Activated CD8-positive, alpha-beta memory T cell treated with anti-CD3 and anti-CD28 coated beads for 4 hours (primary cell): ENCODE data around the gene SMAD6.

Experiments used
- DNase-seq, 2 donors: peaks; one replicate each; pipeline ENCODE4 v3.0.0-alpha.2; 2020; ENCODE audit warnings: low read depth in 2 of 2

The SMAD6 gene

DNA sequence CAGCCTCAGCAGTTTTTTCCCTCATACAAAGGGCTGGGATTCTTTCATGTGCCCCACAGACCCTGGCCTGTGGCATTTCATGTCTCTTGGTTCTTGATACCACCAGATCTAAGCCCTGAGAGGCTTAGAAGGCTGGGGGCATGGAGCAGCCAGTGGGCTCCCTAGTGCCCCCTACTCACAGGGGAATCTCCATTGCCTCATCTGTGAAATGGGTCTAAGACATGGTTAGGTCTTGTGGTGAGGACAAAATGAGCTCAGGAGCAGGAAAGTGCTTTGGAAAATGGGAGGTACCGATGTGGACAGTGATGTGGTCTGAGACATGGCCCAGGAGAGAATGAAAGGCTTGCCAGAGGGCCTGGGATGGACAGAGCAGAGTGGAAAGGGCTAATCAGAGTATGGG lies 94.3 kb downstream of the SMAD6 start:
- no peak for DNase-seq

DNA sequence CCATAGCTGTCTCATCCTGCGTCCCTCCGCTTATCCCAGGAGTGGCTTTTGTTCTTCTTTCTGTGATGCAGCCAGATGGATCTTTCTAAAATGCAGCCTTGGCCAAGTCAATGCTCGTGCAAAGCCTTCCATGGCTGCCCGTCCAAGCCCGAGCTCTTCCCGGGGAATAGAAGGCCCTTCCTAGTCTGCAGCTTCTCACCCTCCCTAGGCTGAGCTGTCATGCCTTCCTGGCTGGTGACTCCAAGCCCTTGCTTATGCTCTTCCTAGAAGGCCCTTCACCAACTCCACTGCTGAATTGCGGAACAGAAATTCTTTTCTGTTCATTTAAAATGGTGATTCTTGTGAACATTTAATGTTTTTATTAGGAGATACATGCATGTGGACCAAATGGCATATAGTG lies 95.9 kb downstream of the SMAD6 start:
- no peak for DNase-seq

DNA sequence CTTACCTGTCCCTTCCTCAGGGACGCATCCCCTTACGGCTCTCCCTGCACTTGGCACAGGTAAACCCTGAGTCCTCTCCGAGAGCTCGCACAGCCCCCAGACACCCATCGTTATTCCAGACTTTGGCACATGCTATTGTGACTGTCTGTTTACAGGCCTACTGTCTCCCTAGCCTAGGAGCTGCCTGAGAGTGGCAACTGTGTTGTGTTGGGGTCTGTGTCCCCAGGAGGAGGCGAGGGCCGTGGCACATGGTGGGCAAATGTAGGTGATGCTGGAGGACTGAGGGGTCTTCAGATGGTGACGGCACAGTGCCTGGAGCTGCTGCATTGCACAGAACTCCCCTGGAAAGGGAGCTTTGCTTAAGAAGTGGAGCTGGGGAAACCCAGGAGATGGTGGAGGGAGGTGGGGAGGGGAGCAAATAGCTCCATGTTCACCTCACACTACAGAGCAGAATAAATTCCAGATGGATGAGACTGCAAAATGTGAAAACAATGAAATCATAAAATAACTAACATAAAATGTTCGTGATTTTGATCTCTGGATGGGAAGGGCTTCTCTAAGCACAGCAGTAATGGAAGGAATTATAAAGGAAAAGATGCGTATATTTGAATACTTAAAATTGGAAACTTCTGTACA lies 96.5 kb downstream of the SMAD6 start:
- DNase-seq = no peak

GRCh38 chr15:66799242-66799641 lies 97.2 kb downstream of the SMAD6 start:
- DNase-seq = no peak

DNA sequence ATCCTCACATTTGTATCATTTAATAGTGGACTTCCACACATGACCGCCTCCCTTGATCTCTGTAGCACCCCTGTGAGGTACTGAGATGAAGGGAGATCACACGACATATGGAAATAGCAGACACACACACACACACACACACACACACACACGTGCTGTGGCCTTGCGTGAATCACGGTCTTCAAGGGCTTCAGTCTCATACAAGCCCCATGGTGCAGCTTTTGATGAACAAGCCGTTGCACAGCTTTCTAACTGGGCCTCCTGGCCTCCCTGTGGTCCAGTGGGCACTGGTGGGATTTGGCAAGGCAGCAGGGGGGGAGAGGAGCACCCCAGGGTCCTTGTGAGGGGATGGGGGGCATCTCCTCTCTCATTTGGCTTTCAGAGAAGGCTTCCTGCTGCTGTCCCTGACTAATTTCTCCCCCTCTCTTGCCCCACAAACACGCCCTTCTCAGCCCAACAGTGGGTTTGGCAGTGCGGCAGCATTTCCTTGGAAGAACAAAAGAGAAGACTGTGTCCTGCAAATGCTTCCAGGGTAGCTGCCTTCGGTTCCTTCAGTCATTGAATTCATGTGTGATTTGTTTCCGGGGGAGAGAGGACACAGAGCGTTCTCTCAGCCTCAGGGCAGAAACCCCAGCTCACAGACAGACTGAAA lies 98.7 kb downstream of the SMAD6 start:
- no peak for DNase-seq

DNA sequence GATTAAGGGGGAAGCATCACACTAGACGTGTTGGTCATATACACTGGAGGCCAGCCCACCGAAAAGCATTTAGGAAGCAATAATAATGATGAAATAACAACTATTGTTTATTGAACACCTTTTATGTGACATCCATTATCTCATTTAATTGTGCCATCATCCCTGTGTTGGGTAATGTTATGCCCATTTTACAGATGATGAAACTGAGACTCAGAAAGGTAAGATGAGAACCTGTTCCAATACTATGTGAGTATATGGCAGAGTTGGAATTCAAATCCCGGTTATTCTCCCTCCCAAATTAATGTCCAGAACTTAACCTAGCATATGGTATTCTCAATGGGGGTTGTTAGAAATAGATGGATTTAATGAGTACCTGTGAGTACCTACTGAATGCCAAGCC lies 99.2 kb downstream of the SMAD6 start:
- no peak for DNase-seq

DNA sequence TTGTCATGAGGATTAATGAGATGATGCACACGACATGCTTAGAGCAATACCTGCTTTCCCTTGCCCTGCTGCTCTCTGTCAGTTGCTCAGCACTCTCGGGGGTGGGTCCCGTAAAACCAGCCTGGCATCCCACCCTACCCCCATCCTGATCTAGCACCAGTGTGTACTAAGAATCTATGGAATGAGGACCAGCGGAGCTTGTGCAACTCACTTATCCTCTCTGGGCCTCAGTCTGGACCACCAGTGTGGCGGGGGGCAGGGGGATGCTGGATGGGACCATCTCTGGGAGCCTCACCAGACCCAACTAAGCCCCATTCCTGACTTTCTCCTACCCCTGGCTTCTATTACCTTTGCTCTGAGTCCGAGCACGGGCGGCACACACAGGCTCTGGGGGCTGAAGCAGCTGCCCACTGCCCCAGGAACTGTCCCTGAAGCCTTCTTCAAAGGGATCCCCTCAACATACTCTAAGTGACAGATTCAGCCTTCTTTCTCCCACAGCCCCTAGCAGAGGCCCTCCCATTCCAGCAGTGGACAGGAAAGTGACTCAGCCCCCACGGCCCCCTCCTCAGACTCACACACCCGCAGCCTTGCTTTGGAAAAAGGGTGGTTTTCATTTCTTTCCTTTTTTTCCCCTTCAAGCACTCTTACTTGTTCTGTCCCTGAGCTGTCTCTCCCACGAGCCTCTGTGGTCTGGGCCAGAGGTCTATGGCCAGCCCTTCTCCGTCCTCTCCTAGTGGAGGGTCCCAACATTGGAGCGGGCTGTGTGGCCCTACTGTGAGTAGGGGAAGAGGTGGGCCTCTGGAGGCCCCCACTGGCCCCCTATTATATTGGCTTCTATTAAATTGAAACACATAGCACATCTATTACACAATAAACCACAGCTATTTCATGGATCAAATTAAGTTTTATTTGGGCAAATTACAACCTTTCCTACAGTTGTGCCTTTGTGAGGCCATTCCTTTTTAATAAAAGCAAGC lies 100.3 kb downstream of the SMAD6 start:
- DNase-seq = no peak

DNA sequence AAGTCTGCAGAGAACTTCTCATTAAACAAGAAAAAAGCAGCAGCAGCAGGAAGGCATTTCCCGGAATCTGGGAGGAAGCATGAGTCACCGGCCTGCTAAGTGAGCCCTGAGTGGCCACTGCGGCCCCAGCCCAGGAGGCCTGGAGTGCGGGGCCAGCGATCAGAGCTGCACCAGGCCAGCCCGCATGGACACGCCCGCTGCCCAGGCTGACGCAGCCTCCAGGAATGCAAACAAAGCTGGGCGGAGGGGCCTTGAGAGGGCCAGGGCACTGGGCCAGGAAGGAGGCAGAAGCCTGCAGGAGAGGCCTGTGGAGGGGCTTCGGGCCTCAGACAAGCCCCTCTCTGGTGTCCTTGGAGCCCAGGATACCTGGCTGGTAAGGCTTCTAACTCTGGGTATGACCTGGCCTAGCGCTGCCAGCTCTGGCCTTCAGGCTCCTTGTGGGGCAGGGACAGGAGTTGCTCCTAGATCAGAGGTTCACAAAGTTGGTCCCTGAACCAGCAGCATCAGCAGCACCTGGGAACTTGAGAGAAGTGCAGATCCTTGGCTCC lies 101.2 kb downstream of the SMAD6 start:
- no peak for DNase-seq

DNA sequence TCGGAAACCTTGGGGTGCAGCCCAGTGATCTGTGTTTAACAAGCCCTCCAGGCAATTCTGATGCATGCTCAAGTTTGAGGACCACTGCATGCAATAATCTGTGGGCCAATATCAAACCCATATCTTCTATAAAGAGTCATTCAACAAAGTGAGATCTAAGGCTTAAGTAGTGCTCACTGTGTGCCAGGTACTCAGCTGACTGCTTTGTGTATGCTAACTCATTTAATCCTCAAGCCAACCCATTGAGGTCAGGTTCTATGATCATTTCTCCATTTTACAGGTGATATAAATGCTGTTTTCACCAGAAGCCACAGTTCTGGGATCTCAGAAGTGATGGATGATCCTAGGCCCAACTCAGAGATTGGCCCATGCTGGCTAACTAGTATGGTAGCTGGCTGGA lies 101.7 kb downstream of the SMAD6 start:
- DNase-seq = no peak

DNA sequence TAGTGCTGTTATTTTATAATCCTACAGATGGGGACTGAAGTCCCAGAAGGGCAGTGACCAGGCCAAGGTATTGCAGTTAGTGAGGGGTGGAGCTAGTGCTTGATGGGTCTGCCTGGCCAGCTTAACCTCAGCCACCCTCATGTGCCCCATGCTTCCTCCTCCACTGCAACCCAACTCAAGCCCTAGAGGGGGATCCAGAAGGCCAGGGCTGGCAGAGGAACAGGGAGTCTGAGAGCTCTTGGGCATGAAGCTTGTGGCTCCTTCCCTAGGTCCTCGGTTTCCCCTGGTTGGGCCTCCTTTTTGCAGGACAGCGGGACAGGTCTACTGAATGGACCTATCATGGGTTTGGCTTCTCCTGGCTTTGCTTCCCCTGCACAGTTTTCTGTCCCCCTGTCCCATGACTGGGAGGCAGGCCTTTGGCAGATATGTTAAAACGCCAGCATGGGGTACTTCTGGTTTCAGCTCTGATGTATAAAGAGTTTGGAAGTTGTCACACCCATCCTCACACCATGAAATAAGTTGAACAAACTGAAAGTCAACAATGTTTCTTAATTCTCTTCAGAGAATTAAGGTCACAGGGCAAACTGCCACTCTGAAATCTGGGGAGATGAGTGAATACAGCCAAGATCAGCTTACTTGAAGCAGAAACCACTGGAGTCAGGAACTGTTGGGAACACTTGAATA lies 103.3 kb downstream of the SMAD6 start:
- no peak for DNase-seq

DNA sequence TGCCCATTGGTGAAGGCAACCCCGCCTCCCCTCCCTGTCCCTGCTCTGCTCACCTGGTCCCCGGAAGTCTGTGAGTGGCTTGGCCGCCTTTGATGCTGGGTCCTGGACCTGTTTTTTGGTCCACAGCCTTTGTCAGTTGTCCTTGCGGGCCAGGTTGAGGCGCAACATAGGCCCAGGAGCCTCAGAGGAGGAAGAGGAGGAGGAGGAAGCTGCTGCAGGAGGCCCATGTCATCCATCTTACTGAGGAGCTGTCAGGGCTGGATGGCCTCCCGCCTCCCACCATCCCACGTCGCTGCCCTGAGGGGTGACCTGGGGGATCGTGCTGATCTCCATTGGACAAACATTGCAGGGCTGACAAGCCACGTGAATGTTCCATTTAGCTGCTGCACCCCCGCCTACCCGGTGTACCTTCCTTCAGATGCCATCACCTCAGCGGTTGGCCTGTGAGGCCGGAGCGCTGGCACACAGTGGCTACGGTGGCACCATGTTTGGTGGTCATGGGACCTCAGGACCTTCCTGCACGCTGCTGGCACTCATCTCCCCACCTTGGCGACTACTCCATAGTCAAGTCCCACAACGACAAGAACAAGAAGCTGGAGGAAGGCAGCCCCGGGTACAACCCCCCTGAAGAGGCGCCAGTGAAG lies 106.3 kb downstream of the SMAD6 start:
- no peak for DNase-seq

DNA sequence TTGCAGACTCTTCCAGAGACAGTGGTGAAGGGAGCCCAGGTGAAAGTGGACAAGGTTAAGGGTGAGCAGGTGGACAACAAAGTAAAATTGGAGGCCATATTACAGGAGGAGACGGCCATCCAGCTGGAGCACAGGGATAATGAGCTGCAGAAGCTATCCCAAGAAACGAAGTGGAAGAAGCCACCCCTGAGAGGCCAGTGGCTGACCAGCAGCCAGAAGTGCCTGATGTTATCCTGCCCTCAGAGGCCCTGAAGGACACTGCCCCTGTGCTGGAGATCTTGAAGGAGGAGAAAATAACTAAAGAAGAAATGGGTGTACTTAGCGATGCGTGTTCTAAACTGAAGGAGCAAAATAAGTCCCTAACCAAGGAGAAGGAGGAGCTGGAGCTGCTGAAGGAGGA lies 107.6 kb downstream of the SMAD6 start:
- DNase-seq = no peak

GRCh38 chr15:66815318-66815717 lies 113.3 kb downstream of the SMAD6 start:
- no peak for DNase-seq

- no peak for DNase-seq
Measured at GRCh38 chr15:66816201-66816600, 114.2 kb downstream of the SMAD6 start.

- no peak for DNase-seq
Measured at GRCh38 chr15:66819084-66819483, 117.0 kb downstream of the SMAD6 start.

DNA sequence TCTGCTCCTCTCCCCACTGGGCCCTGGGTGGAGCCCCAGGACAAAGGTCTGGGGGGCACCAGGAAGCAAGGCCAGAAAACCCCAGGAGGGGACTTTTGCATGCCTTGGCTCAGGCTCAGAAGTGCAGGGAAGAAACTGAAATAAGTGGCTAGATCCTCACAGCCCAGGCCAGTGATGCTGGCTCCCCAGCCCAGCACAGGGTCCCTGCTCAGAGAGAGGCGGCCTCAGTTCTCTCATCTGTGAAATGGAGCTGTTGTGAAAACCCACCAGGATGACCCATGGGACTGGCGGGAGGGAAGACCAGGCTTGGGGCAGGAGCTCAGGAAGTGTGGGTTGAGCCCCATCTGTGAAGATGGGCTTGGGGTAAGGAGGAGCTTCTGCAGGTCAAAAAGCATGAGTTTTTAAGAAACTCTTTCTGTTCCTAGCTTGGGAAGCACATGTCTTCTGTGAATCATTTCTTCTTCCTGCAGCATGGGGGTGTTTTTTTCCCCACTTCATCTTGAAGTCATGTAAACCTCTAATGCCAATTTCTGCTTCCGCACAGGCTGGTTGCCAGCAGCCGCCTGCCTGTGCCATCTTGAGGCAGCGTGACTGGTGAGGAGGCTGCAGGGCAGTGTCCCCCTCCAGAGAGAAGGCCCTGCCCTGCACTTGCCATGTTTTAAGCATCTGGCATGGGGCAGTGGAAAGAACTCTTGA lies 118.6 kb downstream of the SMAD6 start:
- no peak for DNase-seq

DNA sequence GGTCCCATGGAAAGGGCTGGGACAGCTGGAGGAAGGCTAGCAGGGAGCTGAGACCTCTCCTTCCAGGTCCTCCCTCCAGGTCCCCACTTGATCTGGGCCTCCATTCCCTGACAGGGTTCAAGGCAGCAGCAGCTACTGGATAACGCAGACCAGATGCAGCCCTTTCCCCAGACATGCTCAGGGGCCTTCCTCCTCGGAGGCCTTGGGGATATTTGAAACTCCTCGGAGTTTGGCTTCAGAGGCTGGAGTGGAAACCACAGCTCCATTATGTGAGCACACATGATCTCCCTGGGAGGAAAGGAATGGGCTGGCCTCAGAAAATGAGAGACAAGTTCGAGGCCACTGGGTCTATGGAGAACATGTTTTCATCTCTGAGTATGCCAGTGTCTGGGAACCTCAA lies 119.3 kb downstream of the SMAD6 start:
- no peak for DNase-seq

GRCh38 chr15:66822114-66822513 lies 120.1 kb downstream of the SMAD6 start:
- DNase-seq = no peak

DNA sequence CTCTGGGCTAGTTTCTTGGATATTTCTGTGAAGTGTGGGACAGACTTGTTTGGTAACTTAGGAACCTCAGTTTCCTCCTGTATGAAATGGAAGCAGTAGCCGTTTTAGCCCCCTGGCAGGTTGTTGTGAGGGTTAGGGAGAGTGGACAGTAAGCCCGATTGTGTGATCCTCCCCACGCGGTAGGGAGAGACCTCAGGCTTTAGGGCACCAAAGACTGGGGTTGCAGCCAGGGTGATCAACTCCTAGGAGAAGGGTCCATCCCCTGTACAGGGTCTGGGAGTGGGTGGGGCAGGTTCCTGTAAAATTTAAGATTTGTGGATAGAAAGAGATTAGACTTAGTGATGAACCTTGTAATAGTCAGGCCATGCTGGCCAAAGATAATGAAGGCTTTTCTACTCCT lies 120.5 kb downstream of the SMAD6 start:
- DNase-seq = no peak

DNA sequence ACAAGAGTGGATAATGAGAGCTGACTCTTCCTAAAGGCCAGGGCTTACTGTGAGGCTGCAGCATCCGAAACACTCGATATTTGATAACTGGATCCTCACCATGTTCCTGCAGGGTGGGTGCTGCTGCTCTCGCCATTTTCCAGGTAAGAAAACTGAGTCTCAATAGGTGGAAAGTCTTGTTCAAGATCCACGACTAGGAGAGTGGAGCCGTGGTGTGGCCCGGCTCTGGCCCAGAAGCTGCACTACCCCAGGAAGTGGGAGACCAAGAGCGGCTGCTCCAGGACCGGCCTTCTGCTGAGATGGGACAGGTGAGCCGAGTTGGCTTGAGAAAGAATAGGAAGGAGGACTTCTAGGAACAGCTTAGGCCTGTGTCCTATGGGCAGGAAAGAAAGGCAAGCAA lies 121.6 kb downstream of the SMAD6 start:
- no peak for DNase-seq

- DNase-seq = no peak
Measured at GRCh38 chr15:66824424-66824823, 122.4 kb downstream of the SMAD6 start.
